Parathyroid adenoma (tissue), 2 donors: ENCODE measurements around the gene MEIS2.

Source experiments
- H2AFZ ChIP-seq: fragments of 300-600 bp; sonication (generic); one replicate; pipeline ENCODE4 v1.7.0; 2017; ENCODE audit warnings: antibody characterized with exemption, mild to moderate bottlenecking
- H3K27ac ChIP-seq: fragments of 300-600 bp; sonication (generic); one replicate; pipeline ENCODE4 v1.7.0; 2017
- H3K27me3 ChIP-seq: fragments of 300-600 bp; sonication (generic); one replicate; pipeline ENCODE4 v1.7.0; 2017; ENCODE audit warnings: low read length; ENCODE audit not compliant: control insufficient read depth, insufficient read depth
- H3K36me3 ChIP-seq: fragments of 300-600 bp; sonication (generic); one replicate; pipeline ENCODE4 v1.7.0; 2017; ENCODE audit warnings: low read length; ENCODE audit not compliant: control insufficient read depth, insufficient read depth
- H3K4me1 ChIP-seq: fragments of 300-600 bp; sonication (generic); one replicate; pipeline ENCODE4 v1.7.0; 2017; ENCODE audit warnings: control low read depth
- H3K4me2 ChIP-seq: fragments of 300-600 bp; sonication (generic); one replicate; pipeline ENCODE4 v1.7.0; 2017; ENCODE audit warnings: low read length
- H3K4me3 ChIP-seq: fragments of 300-600 bp; sonication (generic); one replicate; pipeline ENCODE4 v1.7.0; 2017; ENCODE audit warnings: low read depth, low read length
- H3K79me2 ChIP-seq: fragments of 300-600 bp; sonication (generic); one replicate; pipeline ENCODE4 v1.7.0; 2017; ENCODE audit warnings: control low read depth
- H3K9ac ChIP-seq: fragments of 300-600 bp; sonication (generic); one replicate; pipeline ENCODE4 v1.7.0; 2017; ENCODE audit warnings: mild to moderate bottlenecking
- H3K9me3 ChIP-seq: fragments of 300-600 bp; sonication (generic); one replicate; pipeline ENCODE4 v1.7.0; 2017; ENCODE audit warnings: low read length; ENCODE audit not compliant: control insufficient read depth
- CTCF ChIP-seq: fragments of 300-600 bp; sonication (generic); IDR thresholded peaks from one replicate; pipeline ENCODE4 v1.7.0; 2017; ENCODE audit warnings: antibody characterized with exemption, mild to moderate bottlenecking
- donor health status: primary hyperparathyroidism.

MEIS2 gene

DNA sequence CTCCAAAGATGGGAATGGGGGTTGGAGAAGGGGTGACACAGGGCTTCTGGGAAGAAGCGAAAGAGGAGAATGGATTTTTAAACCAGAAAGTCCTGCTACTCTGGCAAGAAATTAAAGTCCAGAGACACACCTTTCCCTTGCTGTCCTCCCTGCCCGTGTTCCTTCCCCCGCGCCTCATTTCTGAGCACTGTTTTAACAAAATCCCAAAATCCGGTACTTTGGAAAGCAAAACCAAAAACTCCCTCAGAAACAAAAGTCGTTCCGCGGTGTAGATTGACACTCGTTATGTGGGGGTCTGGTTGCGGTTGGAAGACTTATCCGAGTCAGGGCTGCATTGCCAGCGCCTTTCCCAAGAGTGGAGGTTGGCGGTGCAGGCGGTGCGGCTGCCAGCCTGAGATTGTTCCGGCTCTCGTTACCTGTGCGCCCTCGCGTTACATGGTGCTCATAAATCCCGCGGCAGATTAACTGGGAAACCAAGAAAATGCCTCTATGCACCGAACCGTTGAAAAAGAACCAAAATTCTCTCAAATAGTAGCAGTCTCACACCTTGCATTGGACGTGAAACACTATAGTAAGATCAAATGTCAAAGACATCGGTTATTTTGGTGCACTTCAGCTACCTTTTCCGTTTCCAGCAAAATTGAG lies 217.7 kb downstream of the MEIS2 start:
- Histone ChIP-seq H3K9me3 (no peaks in the 10 kb centered on the region), H2AFZ (no peak overlapping the region), H3K9ac (no peak overlapping the region), H3K36me3 (no peaks in the 10 kb centered on the region), H3K27ac (no peak overlapping the region), H3K4me2 (no peak overlapping the region), H3K79me2 (no peaks in the 10 kb centered on the region), H3K27me3 (no peaks in the 10 kb centered on the region), H3K4me3 (no peak overlapping the region), H3K4me1 (no peaks in the 10 kb centered on the region)
- no peak for TF ChIP-seq CTCF

GRCh38 chr15:36882056-36882455 lies 218.3 kb downstream of the MEIS2 start:
- no peak overlapping the region for H3K9ac ChIP-seq
- no peaks in the 10 kb centered on the region for H3K27me3 ChIP-seq
- H3K4me3 ChIP-seq, result no peak overlapping the region
- no peak overlapping the region for H2AFZ ChIP-seq
- no peaks in the 10 kb centered on the region for H3K4me1 ChIP-seq
- no peaks in the 10 kb centered on the region for H3K9me3 ChIP-seq
- no peak for TF ChIP-seq CTCF
- no peaks in the 10 kb centered on the region for H3K79me2 ChIP-seq
- no peak overlapping the region for H3K4me2 ChIP-seq
- H3K27ac ChIP-seq, result no peak overlapping the region
- H3K36me3 ChIP-seq, result no peaks in the 10 kb centered on the region

- Histone ChIP-seq H3K27ac (no peak overlapping the region), H3K36me3 (no peaks in the 10 kb centered on the region), H3K4me3 (no peak overlapping the region), H3K27me3 (no peaks in the 10 kb centered on the region), H3K9me3 (no peaks in the 10 kb centered on the region), H2AFZ (no peak overlapping the region), H3K4me1 (no peaks in the 10 kb centered on the region), H3K79me2 (no peaks in the 10 kb centered on the region), H3K4me2 (no peak overlapping the region), H3K9ac (no peak overlapping the region)
- TF ChIP-seq CTCF, result no peak
Measured at GRCh38 chr15:36881516-36881915, 218.8 kb downstream of the MEIS2 start.

GRCh38 chr15:36880913-36881460 lies 219.4 kb downstream of the MEIS2 start:
- H3K27ac ChIP-seq, result no peak overlapping the region
- no peaks in the 10 kb centered on the region for H3K27me3 ChIP-seq
- no peak overlapping the region for H3K4me2 ChIP-seq
- no peak overlapping the region for H3K4me3 ChIP-seq
- H3K9ac ChIP-seq, result no peak overlapping the region
- H3K79me2 ChIP-seq, result no peaks in the 10 kb centered on the region
- no peak for TF ChIP-seq CTCF
- H3K36me3 ChIP-seq, result no peaks in the 10 kb centered on the region
- no peak overlapping the region for H2AFZ ChIP-seq
- no peaks in the 10 kb centered on the region for H3K9me3 ChIP-seq
- H3K4me1 ChIP-seq, result no peaks in the 10 kb centered on the region
